ENCODE measurements around the gene CHST11.

The CHST11 gene

GRCh38 chr12:104469066-104469465 lies 12.3 kb downstream of the CHST11 start:
- H3K27me3 ChIP-seq (ENCODE audit: control insufficient read depth, low read length): no peaks in the 10 kb centered on the region
- H3K9me2 ChIP-seq (replicated peaks; ENCODE audit: control insufficient read depth, low read length): no peaks in the 10 kb centered on the region
- H3F3A ChIP-seq (ENCODE audit: control insufficient read depth, insufficient read depth): no peaks in the 10 kb centered on the region
- peaks cover 54% of the 10 kb centered on the region for H3K79me2 ChIP-seq (ENCODE audit: control insufficient read depth, low read length)
- no peak overlapping the region for H3K4me2 ChIP-seq (ENCODE audit: low read length)
- TF ChIP-seq CTCF (IDR thresholded peaks at IDR 0.05; ENCODE audit: low read depth, low read length, poor library complexity, severe bottlenecking) (no peak), EZH2phosphoT487 (IDR thresholded peaks at IDR 0.05; ENCODE audit: borderline replicate concordance, low read length) (no peak)
- no peak overlapping the region for H3K4me3 ChIP-seq (ENCODE audit: low read length)
- no peaks in the 10 kb centered on the region for H3K9me3 ChIP-seq (ENCODE audit: control insufficient read depth, insufficient read depth, low read length)
- H3K36me3 ChIP-seq (ENCODE audit: control insufficient read depth, low read length): no peaks in the 10 kb centered on the region
- H4K20me1 ChIP-seq (ENCODE audit: control insufficient read depth, insufficient read depth, low read depth, low read length): no peaks in the 10 kb centered on the region
- no peak overlapping the region for H3K27ac ChIP-seq (ENCODE audit: low read depth, low read length)
- H3K4me1 ChIP-seq (ENCODE audit: control insufficient read depth, low read length): peaks cover 69% of the 10 kb centered on the region

GRCh38 chr12:104469523-104469922 lies 12.8 kb downstream of the CHST11 start:
- no peaks in the 10 kb centered on the region for H4K20me1 ChIP-seq (ENCODE audit: control insufficient read depth, insufficient read depth, low read depth, low read length)
- no peak overlapping the region for H3K27ac ChIP-seq (ENCODE audit: low read depth, low read length)
- peaks cover 54% of the 10 kb centered on the region for H3K79me2 ChIP-seq (ENCODE audit: control insufficient read depth, low read length)
- peaks cover 73% of the 10 kb centered on the region for H3K4me1 ChIP-seq (ENCODE audit: control insufficient read depth, low read length)
- H3F3A ChIP-seq (ENCODE audit: control insufficient read depth, insufficient read depth): no peaks in the 10 kb centered on the region
- no peaks in the 10 kb centered on the region for H3K9me2 ChIP-seq (replicated peaks; ENCODE audit: control insufficient read depth, low read length)
- no peaks in the 10 kb centered on the region for H3K36me3 ChIP-seq (ENCODE audit: control insufficient read depth, low read length)
- no peaks in the 10 kb centered on the region for H3K9me3 ChIP-seq (ENCODE audit: control insufficient read depth, insufficient read depth, low read length)
- H3K4me3 ChIP-seq (ENCODE audit: low read length): no peak overlapping the region
- H3K4me2 ChIP-seq (ENCODE audit: low read length): no peak overlapping the region
- TF ChIP-seq EZH2phosphoT487 (IDR thresholded peaks at IDR 0.05; ENCODE audit: borderline replicate concordance, low read length) (no peak), CTCF (IDR thresholded peaks at IDR 0.05; ENCODE audit: low read depth, low read length, poor library complexity, severe bottlenecking) (no peak)
- no peaks in the 10 kb centered on the region for H3K27me3 ChIP-seq (ENCODE audit: control insufficient read depth, low read length)

- H3K4me1 ChIP-seq (ENCODE audit: control insufficient read depth, low read length): peaks cover 73% of the 10 kb centered on the region
- H3K9me2 ChIP-seq (replicated peaks; ENCODE audit: control insufficient read depth, low read length): no peaks in the 10 kb centered on the region
- no peak overlapping the region for H3K27ac ChIP-seq (ENCODE audit: low read depth, low read length)
- no peak overlapping the region for H3K4me2 ChIP-seq (ENCODE audit: low read length)
- H4K20me1 ChIP-seq (ENCODE audit: control insufficient read depth, insufficient read depth, low read depth, low read length): no peaks in the 10 kb centered on the region
- H3K9me3 ChIP-seq (ENCODE audit: control insufficient read depth, insufficient read depth, low read length): no peaks in the 10 kb centered on the region
- no peak for TF ChIP-seq EZH2phosphoT487 (IDR thresholded peaks at IDR 0.05; ENCODE audit: borderline replicate concordance, low read length)
- no peak for TF ChIP-seq CTCF (IDR thresholded peaks at IDR 0.05; ENCODE audit: low read depth, low read length, poor library complexity, severe bottlenecking)
- H3K36me3 ChIP-seq (ENCODE audit: control insufficient read depth, low read length): no peaks in the 10 kb centered on the region
- H3K79me2 ChIP-seq (ENCODE audit: control insufficient read depth, low read length): peaks cover 54% of the 10 kb centered on the region
- H3K4me3 ChIP-seq (ENCODE audit: low read length): no peak overlapping the region
- no peaks in the 10 kb centered on the region for H3F3A ChIP-seq (ENCODE audit: control insufficient read depth, insufficient read depth)
- H3K27me3 ChIP-seq (ENCODE audit: control insufficient read depth, low read length): no peaks in the 10 kb centered on the region
These were observed 13.8 kb downstream of the CHST11 start for GRCh38 chr12:104470521-104470920.

All from DOHH2 (cell line).